GM21528 (cell line): ENCODE measurements around the gene RNF144A.
"Not testable (repeated sequence)": the region's sequence is repeated elsewhere in the genome, so short reads cannot be mapped to it uniquely, and the experiment has no call there.

Source experiments
- ATAC-seq: cut with Tn5 transposase; IDR thresholded peaks from one replicate; pipeline ENCODE4 v1.9.1; 2021; ENCODE audit warnings: mild to moderate bottlenecking, moderate library complexity; ENCODE audit not compliant: unreplicated experiment, low FRiP score

Gene RNF144A

DNA sequence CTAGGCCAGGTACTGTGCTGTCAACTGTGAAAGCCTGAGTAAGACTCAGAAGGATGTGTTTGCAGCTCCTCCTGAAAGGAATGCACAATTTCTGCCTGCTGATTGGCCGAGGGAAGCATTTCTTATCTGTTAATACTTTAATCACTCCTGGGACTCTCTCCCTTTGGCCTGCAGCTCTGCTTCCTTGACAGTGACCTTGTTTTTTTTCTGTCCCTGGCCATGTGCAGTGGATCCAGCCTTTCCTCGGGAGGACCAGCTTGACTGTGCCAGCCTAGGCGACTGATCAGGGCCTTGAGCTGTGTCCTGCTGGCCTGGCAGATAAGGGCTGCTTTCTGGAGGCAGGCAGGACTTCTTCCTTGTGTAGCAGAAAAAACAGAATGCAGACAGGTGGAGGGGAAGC lies 10.0 kb downstream of the RNF144A start:
- no peak for ATAC-seq

- no peak for ATAC-seq
Observed at GRCh38 chr2:6927753-6928152, 10.5 kb downstream of the RNF144A start.

- ATAC-seq = no peak
Observed at GRCh38 chr2:6928452-6928851, 11.2 kb downstream of the RNF144A start.

GRCh38 chr2:6929196-6929819 lies 12.1 kb downstream of the RNF144A start:
- ATAC-seq = no peak

DNA sequence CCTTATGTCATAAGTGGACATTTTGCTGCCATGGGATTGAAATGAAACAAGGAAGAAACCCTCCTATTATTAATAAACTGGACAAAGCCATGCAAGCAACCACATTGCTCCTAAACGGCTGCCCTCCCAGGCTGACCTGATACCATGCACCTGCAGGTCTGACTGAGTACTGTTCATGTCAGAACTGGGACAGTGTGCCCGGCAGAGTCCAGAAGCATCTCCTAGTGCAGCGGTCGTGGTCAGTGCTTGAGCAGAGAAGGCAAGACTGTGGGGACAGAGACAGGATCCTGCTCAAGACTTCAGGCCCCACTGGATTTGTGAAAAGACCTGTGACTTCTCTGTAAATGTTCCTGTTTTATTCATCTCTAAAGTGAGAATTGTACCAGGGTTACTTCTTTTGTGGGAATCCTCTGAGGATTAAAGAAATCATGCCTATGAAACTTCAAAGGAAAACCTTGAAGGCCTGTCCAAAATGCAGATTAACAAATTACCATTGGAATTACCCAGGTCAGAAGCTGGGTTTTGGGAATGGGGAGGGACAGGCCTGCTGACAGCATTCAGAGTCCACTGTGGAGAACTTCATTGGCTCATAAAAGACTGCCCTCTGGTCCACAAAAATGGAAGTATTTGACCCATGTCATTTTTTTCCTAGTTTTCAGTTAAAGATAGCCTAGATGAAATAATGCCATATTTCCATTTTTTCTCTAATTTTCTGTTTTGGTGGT lies 13.9 kb downstream of the RNF144A start:
- no peak for ATAC-seq

DNA sequence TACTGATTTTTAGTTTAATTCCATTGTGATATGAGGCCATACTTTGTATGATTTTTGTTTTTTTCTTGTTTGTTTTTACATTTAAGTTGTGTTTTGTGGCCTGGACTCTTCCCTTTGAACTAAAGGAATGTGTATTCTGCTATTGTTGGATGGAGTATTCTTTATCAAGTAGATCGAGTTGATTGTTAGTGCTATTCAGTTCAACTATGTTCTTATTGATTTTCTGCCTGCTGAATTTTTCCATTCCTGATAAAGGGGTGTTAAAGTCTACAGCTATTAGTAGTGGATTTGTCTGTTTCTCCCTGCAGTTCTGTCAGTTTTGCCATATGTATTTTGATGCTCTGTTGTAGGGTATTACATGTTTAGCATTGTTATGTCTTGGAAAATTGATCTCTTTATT lies 14.5 kb downstream of the RNF144A start:
- ATAC-seq = no peak

DNA sequence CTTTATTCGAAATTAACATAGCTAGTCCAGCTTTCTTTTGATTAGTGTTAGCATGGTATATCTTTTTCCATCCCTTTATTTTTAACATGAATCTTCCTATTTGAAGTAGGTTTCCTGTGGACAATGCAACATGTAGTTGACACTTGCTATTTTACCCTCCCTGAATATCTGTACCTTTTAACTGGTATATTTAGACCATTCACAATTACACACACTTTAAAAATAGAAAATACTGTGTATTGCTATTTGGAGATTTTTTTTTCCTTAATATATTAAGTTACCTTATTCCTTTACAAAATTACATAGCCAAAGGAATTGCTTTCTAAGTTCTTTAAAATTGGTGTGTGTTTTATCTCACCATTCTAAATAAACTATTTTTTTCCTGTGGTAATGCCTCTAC lies 15.0 kb downstream of the RNF144A start:
- no peak for ATAC-seq

- no peak for ATAC-seq
Observed at GRCh38 chr2:6932828-6933227, 15.6 kb downstream of the RNF144A start.

GRCh38 chr2:6933911-6934310 lies 16.7 kb downstream of the RNF144A start:
- ATAC-seq = no peak

GRCh38 chr2:6934345-6934744 lies 17.1 kb downstream of the RNF144A start:
- no peak for ATAC-seq

GRCh38 chr2:6934758-6935651 lies 17.8 kb downstream of the RNF144A start:
- no peak for ATAC-seq

DNA sequence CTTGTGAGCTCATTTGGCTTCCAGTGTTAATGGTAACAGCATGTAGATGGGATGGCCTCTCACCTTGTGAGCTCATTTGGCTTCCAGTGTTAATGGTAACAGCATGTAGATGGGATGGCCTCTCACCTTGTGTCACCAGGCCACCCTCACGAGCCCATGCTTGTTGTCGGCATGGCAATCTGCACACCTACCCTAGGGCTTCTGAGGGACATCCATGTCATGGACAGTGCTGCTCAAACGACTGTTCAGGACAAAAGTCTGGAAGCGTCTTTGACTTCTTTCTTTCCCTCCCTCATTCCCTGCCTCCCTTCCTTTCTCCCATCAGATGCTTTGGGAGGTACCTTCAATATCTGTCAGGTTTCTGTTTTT lies 18.4 kb downstream of the RNF144A start:
- ATAC-seq = not testable (repeated sequence)

- ATAC-seq = no peak
Observed at GRCh38 chr2:6937157-6937556, 19.9 kb downstream of the RNF144A start.

- ATAC-seq = no peak
Observed at GRCh38 chr2:6937582-6937981, 20.4 kb downstream of the RNF144A start.

GRCh38 chr2:6939071-6939470 lies 21.9 kb downstream of the RNF144A start:
- ATAC-seq = no peak

GRCh38 chr2:6940820-6941219 lies 23.6 kb downstream of the RNF144A start:
- no peak for ATAC-seq

- ATAC-seq = no peak
Observed at GRCh38 chr2:6941299-6942046, 24.3 kb downstream of the RNF144A start.

DNA sequence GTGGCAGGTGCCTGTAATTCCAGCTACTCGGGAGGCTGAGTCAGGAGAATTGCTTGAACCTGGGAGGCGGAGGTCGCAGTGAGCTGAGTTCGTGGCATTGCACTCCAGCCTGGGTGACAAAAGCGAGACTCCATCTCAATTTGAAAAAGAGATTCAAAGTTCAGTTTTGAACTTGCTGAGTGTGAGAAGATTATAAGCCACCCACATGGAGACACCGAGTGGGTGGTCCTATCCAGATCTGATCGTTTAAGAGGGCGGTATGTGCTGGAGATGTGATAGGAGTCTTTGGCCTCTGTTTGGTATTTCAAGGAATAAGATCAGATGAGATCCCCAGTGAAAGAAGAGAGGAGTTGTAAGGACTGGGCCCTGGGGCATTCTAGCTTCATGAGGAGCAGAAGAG lies 25.6 kb downstream of the RNF144A start:
- no peak for ATAC-seq

DNA sequence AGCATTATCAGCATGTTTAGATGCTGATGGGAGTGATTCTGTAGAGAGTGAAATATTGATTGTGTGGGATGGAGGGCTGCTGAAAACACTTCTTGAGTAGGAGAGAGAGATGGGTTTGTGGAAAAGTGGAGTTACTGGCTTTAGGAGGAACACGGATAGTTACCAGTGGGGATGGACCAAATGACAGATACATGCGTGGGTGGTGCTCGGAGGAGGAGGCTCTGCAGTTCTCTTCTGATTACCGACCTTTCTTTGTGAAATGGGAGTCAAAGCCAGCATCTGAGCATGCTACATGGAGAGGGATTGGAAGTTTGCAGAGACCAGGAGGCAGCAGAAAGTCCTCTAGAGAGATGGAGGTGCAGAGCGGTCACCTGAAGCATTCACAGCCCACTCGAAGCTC lies 26.3 kb downstream of the RNF144A start:
- no peak for ATAC-seq

- no peak for ATAC-seq
Observed at GRCh38 chr2:6943971-6944370, 26.8 kb downstream of the RNF144A start.

GRCh38 chr2:6944555-6944954 lies 27.3 kb downstream of the RNF144A start:
- no peak for ATAC-seq
